ENCODE measurements around the gene VSX1. TPM values are rescaled to one million over a fixed set of nuclear protein-coding genes. Genes with fewer than 3 reads are reported as not detected.
A peak's percentile ranks its signal among the peaks of the same experiment; 100 is the strongest.

The VSX1 gene
- polyA plus RNA-seq, 1 donor, result 0.03 TPM

DNA sequence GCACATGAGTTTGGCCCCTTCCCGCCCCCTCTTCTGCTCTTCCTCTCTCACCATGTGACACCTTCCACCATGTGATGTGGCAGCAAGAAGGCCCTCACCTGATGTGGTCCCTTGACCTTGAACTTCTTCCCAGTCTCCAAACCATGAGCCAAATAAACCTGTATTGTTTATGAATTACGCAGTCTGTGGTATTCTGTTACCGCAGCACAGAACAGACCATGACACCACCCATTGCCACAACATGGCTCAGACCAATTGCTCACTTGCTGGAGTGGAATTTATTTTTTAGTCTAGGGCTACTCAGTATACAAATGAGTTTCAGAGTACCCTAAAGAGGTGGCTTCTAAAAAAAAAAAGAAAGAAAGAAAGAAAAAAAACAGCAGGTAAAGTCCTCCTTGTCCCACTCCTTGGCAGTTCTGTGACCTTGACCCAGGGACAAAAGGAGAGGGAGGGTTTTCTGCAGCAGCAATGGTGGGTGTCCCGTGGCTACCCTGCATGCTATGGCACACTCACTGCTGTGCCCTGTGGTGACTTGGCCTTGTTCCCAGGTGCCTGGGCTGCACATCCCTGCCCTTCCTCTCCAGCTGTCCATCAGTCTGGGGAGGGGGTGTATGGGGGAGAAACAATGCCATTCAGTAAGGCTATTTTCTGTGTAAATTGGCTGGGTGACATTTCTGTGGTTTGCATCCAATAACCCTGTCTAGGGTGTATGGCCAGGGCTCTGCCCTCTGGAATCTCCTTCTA lies 5.4 kb upstream of the VSX1 start:
- WGBS (ENCODE audit: insufficient coverage, low lambda C conversion rate), result no CpG with 5 or more reads among the region's 4 CpGs
- H3K27ac ChIP-seq (ENCODE audit: low read length), result no peak overlapping the region

DNA sequence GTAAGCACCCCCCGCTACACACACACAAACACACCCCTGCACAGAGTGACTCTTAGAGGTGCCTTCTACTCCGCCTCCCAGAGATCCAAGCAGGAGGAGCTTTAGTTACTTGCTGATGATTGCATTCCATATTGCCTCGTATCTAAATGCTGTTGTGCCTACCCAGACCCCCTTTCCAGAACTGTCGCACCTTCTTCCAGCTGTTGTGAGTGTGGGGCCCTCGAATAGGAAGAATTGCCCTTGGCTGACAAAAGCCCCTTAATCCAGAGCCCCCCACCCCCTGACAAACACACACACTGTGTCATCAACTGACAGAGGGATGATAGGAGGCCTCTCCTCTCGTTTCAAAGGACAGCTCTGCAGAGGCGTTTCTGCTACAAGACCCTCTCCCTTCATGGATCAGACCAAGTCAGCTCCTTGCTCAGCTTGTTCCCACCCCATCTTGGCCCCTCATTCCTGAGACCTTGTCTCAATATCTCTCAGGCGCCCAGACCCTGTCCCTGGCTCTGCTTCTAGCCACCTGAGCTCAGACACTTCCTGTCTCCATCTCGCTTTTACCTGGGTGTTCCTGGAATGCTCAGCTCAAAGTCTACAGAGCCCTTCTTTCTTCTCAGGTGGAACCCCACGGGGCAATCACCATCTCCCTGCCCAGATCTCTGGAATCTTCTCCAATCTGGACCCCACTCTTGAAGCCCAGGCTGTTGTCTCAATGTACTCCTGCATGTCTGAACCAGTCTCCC lies 4.0 kb upstream of the VSX1 start:
- Histone ChIP-seq H3K9me3 (ENCODE audit: control insufficient read depth, low read depth, low read length) (peaks cover 10% of the 10 kb centered on the region), H3K4me3 (ENCODE audit: low read length) (no peak overlapping the region), H3K27me3 (ENCODE audit: control insufficient read depth, insufficient read depth, low read length) (peaks cover 95% of the 10 kb centered on the region), H3K27ac (ENCODE audit: low read length) (no peak overlapping the region), H3K4me1 (ENCODE audit: control insufficient read depth, insufficient read depth, low read length) (no peaks in the 10 kb centered on the region), H3K36me3 (ENCODE audit: control insufficient read depth, insufficient read depth, low read length) (no peaks in the 10 kb centered on the region)
- WGBS (ENCODE audit: insufficient coverage, low lambda C conversion rate), result 0% methylated on average over 1 of the region's 10 CpGs
- no peak for DNase-seq

More for the DNA sequence above, 5.4 kb upstream of the VSX1 start:
- H3K4me3 ChIP-seq (ENCODE audit: low read length), result no peak overlapping the region
- peaks cover 5% of the 10 kb centered on the region for H3K9me3 ChIP-seq (ENCODE audit: control insufficient read depth, low read depth, low read length)
- H3K36me3 ChIP-seq (ENCODE audit: control insufficient read depth, insufficient read depth, low read length), result no peaks in the 10 kb centered on the region
- no peaks in the 10 kb centered on the region for H3K4me1 ChIP-seq (ENCODE audit: control insufficient read depth, insufficient read depth, low read length)
- H3K27me3 ChIP-seq (ENCODE audit: control insufficient read depth, insufficient read depth, low read length), result peaks cover 87% of the 10 kb centered on the region
- no peak for DNase-seq

DNA sequence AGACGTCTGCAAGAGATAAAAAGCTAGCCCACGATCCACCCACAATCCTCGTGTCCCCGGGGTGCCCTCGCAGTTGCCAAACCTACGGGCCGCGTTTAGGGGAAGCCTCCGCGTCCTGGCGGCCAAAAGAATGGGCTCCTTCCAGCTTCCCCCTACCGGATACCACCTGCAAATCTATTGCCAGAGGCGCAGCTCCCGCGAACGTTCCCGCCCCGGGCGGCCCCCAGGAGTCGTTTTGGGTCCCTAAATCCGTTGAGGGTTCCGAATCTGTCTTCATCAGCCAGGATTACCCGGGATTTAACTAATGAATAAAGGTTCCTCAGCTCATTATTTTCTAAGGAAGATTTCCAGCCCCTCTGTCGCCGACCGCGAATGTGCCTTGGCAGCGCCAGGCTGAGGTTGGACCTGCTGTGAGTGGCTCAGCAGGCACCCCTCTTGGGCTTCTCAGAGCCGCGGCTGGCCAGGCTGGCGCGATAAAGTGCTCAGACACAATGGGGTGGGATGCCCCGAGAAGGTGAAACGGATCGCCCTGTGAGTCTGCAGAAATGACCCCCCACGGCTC lies 2.8 kb upstream of the VSX1 start:
- Histone ChIP-seq H3K4me3 (ENCODE audit: low read length) (no peak overlapping the region), H3K27ac (ENCODE audit: low read length) (no peak overlapping the region), H3K36me3 (ENCODE audit: control insufficient read depth, insufficient read depth, low read length) (no peaks in the 10 kb centered on the region), H3K4me1 (ENCODE audit: control insufficient read depth, insufficient read depth, low read length) (no peaks in the 10 kb centered on the region), H3K9me3 (ENCODE audit: control insufficient read depth, low read depth, low read length) (peaks cover 10% of the 10 kb centered on the region), H3K27me3 (ENCODE audit: control insufficient read depth, insufficient read depth, low read length) (peaks cover 93% of the 10 kb centered on the region)
- no peak for DNase-seq
- WGBS (ENCODE audit: insufficient coverage, low lambda C conversion rate), result no CpG with 5 or more reads among the region's 36 CpGs

DNA sequence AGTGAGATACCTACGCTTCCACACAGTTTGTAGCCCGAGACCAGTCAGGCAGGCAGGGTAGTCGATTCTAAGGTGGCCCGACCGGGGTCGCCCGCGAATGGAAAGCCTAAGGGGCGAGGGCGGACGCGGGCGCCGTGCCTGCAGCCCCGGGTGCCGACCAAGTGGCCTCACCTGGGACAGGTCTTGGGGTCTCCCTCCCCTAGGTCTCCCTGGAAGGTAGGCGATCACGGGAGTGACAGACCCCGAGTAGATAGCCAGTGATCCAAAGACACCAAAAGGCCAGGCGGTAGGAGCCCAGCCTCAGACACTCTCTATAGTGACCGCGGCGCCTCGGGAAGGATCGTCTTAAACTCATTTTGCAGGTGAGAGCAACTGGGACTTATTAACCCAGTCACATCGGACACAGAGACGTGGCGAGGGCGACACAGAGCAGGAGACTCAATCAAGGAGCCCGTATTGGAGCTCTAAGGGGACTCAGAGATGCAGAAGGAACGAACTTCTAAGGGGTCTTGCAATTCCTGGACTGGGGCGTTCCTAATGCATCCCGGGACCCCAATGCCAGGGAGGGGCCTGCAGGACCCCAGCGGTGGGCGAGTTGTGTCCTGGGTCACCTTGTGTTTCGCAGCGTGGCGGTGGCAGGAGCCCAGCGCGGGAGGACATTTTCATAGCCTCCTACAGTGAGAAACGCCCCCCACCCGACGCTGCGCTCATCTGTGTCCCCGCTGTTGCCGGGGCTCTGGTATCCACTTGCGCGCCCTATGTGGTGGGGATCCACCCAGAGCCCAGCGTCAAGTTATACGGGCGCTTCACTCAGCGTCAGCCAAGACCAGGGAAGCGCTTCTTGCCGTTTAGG lies 2.1 kb upstream of the VSX1 start:
- Histone ChIP-seq H3K27me3 (ENCODE audit: control insufficient read depth, insufficient read depth, low read length) (peaks cover 95% of the 10 kb centered on the region), H3K36me3 (ENCODE audit: control insufficient read depth, insufficient read depth, low read length) (no peaks in the 10 kb centered on the region), H3K9me3 (ENCODE audit: control insufficient read depth, low read depth, low read length) (peaks cover 10% of the 10 kb centered on the region), H3K27ac (ENCODE audit: low read length) (no peak overlapping the region), H3K4me3 (ENCODE audit: low read length) (no peak overlapping the region), H3K4me1 (ENCODE audit: control insufficient read depth, insufficient read depth, low read length) (no peaks in the 10 kb centered on the region)
- WGBS (ENCODE audit: insufficient coverage, low lambda C conversion rate), result no CpG with 5 or more reads among the region's 54 CpGs
- peak in 1 of 2 donors; percentile 29 for DNase-seq

DNA sequence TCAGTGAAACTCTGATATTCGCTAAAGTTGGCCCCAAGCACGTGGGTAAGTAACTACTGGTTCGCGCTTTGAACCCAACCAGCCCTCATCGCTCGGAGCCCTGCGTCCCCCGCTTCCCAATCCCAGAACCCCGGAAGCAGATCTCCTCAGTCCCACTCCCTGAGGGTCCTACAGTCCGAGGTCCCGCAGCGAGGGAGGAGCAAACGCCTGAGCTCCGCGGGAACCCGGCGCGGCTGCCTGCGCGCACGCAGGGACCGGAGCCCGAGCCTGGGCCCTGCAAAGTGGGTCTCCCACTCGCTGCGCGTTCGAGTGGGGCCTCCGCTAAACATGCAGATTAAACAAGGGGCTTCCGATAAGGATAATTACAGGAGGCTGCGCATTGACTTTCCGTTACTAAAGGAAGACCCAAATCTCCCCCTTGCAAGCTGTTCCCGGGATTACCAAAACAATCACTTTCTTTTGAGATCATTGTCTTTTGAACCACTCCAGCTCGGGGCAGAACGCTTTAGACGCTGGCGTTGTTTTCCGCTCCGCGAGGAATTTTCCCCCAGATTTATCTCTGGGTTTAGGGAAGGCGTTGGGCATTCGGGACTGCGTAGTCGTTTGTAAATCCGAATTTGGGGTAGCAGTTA lies 1.3 kb upstream of the VSX1 start:
- no peaks in the 10 kb centered on the region for H3K4me1 ChIP-seq (ENCODE audit: control insufficient read depth, insufficient read depth, low read length)
- no CpG with 5 or more reads among the region's 44 CpGs for WGBS (ENCODE audit: insufficient coverage, low lambda C conversion rate)
- H3K4me3 ChIP-seq (ENCODE audit: low read length), result no peak overlapping the region
- no peak overlapping the region for H3K27ac ChIP-seq (ENCODE audit: low read length)
- peaks cover 95% of the 10 kb centered on the region for H3K27me3 ChIP-seq (ENCODE audit: control insufficient read depth, insufficient read depth, low read length)
- no peaks in the 10 kb centered on the region for H3K36me3 ChIP-seq (ENCODE audit: control insufficient read depth, insufficient read depth, low read length)
- no peak for DNase-seq
- H3K9me3 ChIP-seq (ENCODE audit: control insufficient read depth, low read depth, low read length), result peaks cover 10% of the 10 kb centered on the region

DNA sequence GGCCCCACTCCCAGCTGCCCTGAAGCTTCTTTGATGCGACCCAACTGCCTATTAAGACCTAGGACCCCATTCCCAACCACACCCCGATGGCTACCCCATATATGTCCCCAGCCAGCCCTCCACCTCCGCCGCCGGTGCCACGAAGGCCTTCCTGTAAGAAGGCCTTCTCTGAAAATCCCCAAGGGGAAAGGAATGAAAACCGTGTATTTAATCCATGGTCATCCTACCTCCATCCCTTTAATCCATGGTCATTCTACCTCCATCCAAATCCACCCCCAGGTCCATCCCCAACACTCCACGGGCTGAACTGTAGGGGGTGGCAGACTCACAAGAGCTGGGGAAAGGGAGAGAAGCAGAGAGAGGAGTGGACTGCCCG lies 545 bp upstream of the VSX1 start:
- no peak for DNase-seq
- Histone ChIP-seq H3K4me3 (ENCODE audit: low read length) (no peak overlapping the region), H3K4me1 (ENCODE audit: control insufficient read depth, insufficient read depth, low read length) (no peaks in the 10 kb centered on the region), H3K27ac (ENCODE audit: low read length) (no peak overlapping the region), H3K36me3 (ENCODE audit: control insufficient read depth, insufficient read depth, low read length) (no peaks in the 10 kb centered on the region), H3K27me3 (ENCODE audit: control insufficient read depth, insufficient read depth, low read length) (peaks cover 95% of the 10 kb centered on the region), H3K9me3 (ENCODE audit: control insufficient read depth, low read depth, low read length) (peaks cover 10% of the 10 kb centered on the region)
- no CpG with 5 or more reads among the region's 9 CpGs for WGBS (ENCODE audit: insufficient coverage, low lambda C conversion rate)

DNA sequence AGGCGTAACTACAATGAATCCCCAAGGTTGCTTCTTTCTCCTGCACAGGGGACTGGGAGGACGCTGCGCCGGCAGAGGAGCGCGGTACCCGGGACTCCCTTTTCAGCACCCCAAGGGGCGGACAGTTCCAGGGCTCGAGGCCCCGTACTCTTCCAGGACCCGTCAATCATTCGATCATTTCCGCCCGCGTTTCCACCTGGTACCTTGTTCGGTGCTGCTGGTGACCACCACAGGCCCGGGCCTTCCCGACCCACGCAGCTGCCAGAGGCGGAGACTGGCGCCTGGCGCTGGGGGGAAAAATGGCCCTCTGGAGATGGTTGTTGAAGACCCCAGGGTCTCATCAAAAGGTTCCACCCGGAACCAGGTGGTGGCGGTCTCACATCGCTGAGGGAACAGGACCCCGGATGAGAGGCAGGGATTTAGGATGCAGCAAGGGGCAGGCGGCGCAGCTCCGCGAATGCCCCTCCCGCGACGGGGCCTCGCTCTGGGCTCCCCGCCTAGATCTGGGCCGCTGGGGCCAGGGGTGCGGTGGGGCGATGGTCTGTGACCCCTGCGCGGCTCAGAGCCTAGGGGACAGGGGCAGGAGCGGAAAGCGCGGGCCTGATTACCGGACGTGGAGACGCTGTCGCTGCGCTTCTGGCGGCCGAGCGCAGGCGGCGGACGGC lies 744 bp downstream of the VSX1 start:
- Histone ChIP-seq H3K4me1 (ENCODE audit: control insufficient read depth, insufficient read depth, low read length) (no peaks in the 10 kb centered on the region), H3K36me3 (ENCODE audit: control insufficient read depth, insufficient read depth, low read length) (no peaks in the 10 kb centered on the region), H3K4me3 (ENCODE audit: low read length) (no peak overlapping the region), H3K27me3 (ENCODE audit: control insufficient read depth, insufficient read depth, low read length) (peaks cover 95% of the 10 kb centered on the region), H3K9me3 (ENCODE audit: control insufficient read depth, low read depth, low read length) (peaks cover 10% of the 10 kb centered on the region), H3K27ac (ENCODE audit: low read length) (no peak overlapping the region)
- DNase-seq, result peak in 1 of 2 donors; percentile 31
- WGBS (ENCODE audit: insufficient coverage, low lambda C conversion rate), result no CpG with 5 or more reads among the region's 54 CpGs

DNA sequence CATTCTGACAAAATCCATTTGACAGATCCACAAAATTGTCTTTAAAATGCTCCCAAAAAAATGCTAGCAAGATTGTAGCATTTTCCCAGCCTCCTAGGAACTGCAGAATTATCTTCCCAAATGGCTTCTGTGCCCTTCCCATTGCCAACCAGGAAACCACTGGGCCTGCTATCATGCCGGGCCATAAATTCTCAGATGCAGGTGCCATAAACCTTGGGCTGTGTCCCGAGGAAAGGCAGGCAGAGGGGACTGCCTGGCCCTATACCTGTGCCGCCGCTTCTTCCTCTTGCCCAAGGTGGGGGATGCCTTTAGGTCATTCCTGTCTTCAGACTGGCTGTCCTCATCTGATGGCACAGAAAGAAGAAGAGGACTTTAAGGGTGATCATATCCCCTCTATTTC lies 2.8 kb downstream of the VSX1 start:
- DNase-seq, result no peak
- no peak overlapping the region for H3K4me3 ChIP-seq (ENCODE audit: low read length)
- peaks cover 5% of the 10 kb centered on the region for H3K9me3 ChIP-seq (ENCODE audit: control insufficient read depth, low read depth, low read length)
- H3K27ac ChIP-seq (ENCODE audit: low read length), result no peak overlapping the region
- H3K27me3 ChIP-seq (ENCODE audit: control insufficient read depth, insufficient read depth, low read length), result peaks cover 82% of the 10 kb centered on the region
- H3K4me1 ChIP-seq (ENCODE audit: control insufficient read depth, insufficient read depth, low read length), result no peaks in the 10 kb centered on the region
- no peaks in the 10 kb centered on the region for H3K36me3 ChIP-seq (ENCODE audit: control insufficient read depth, insufficient read depth, low read length)
- WGBS (ENCODE audit: insufficient coverage, low lambda C conversion rate), result no CpG with 5 or more reads among the region's 4 CpGs

DNA sequence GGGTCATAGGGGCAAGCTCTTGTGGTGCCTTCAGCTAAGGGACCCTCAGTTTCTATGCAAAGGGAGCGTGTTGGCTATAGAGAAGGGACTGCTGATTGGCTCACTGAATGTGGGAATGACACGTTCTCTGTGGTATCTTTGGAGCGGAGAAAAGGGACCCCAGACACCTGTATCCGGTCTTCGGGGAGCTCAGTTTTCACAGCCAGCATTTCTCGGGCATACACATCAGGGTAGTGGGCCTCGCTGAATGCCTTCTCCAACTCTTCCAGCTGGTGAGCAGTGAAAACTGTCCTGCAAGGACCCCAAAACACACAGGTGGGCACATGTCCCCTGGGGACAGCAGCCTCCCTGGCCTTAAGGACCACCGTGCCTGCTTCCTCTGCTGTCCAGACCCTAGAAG lies 3.3 kb downstream of the VSX1 start:
- Histone ChIP-seq H3K36me3 (ENCODE audit: control insufficient read depth, insufficient read depth, low read length) (no peaks in the 10 kb centered on the region), H3K4me1 (ENCODE audit: control insufficient read depth, insufficient read depth, low read length) (no peaks in the 10 kb centered on the region), H3K27ac (ENCODE audit: low read length) (no peak overlapping the region), H3K4me3 (ENCODE audit: low read length) (no peak overlapping the region), H3K9me3 (ENCODE audit: control insufficient read depth, low read depth, low read length) (peaks cover 5% of the 10 kb centered on the region), H3K27me3 (ENCODE audit: control insufficient read depth, insufficient read depth, low read length) (peaks cover 77% of the 10 kb centered on the region)
- WGBS (ENCODE audit: insufficient coverage, low lambda C conversion rate), result no CpG with 5 or more reads among the region's 8 CpGs
- no peak for DNase-seq
